T-helper 2 cell treated with Interferon-gamma antibody and Interleukin-4, amounts not matched to agents 5 μg/mL and 100 μg/mL, for 36 hours (primary cell): ENCODE results near the gene MIGA1.
"Not testable (repeated sequence)": the region's sequence is repeated elsewhere in the genome, so short reads cannot be mapped to it uniquely, and the experiment has no call there.

Experiments used
- DNase-seq: peaks from one replicate; pipeline ENCODE4 v3.0.0; 2021; ENCODE audit warnings: low spot score
- H3K27ac Mint-ChIP-seq: one replicate; pipeline ENCODE4 v1.8.0; 2021; ENCODE audit warnings: mild to moderate bottlenecking, mixed read lengths
- H3K27me3 Mint-ChIP-seq: one replicate; pipeline ENCODE4 v1.8.0; 2021; ENCODE audit warnings: low read depth, mixed read lengths
- H3K36me3 Mint-ChIP-seq: one replicate; pipeline ENCODE4 v1.8.0; 2021; ENCODE audit warnings: low read depth, mixed read lengths
- H3K4me1 Mint-ChIP-seq: one replicate; pipeline ENCODE4 v1.8.0; 2021; ENCODE audit warnings: low read depth, mixed read lengths
- H3K4me3 Mint-ChIP-seq: one replicate; pipeline ENCODE4 v1.8.0; 2022; ENCODE audit warnings: mild to moderate bottlenecking, moderate library complexity, mixed read lengths
- H3K9me3 Mint-ChIP-seq: one replicate; pipeline ENCODE4 v1.8.0; 2021; ENCODE audit warnings: mixed read lengths

Gene MIGA1

GRCh38 chr1:77779529-77780281, at the start of gene MIGA1:
Gene MIGA1, plus strand, starts transcription at chr1:77779649. Its CDS starts 3,604 bp downstream, at chr1:77783253.
- Mint-ChIP-seq H3K4me1 (peaks cover 30% of the 10 kb centered on the region), H3K27ac (peak within 1 kb of the TSS; percentile 87), H3K9me3 (peaks cover 4% of the 10 kb centered on the region), H3K27me3 (peaks cover 3% of the 10 kb centered on the region), H3K4me3 (peak within 1 kb of the TSS; percentile 98), H3K36me3 (peaks cover 19% of the 10 kb centered on the region)
- DNase-seq, result peak; percentile 79

GRCh38 chr1:77732090-77732489, 47.4 kb upstream of the MIGA1 start:
- Mint-ChIP-seq H3K4me1 (no peaks in the 10 kb centered on the region), H3K9me3 (no peaks in the 10 kb centered on the region), H3K27ac (peak overlapping the region; percentile 12), H3K4me3 (no peak overlapping the region), H3K36me3 (peaks cover 32% of the 10 kb centered on the region), H3K27me3 (no peaks in the 10 kb centered on the region)
- no peak for DNase-seq

- DNase-seq, result no peak
- peaks cover 1% of the 10 kb centered on the region for H3K4me1 Mint-ChIP-seq
- H3K9me3 Mint-ChIP-seq, result no peaks in the 10 kb centered on the region
- H3K36me3 Mint-ChIP-seq, result peaks cover 31% of the 10 kb centered on the region
- no peaks in the 10 kb centered on the region for H3K27me3 Mint-ChIP-seq
- no peak overlapping the region for H3K27ac Mint-ChIP-seq
- H3K4me3 Mint-ChIP-seq, result no peak overlapping the region
These were observed 40.2 kb upstream of the MIGA1 start for GRCh38 chr1:77739235-77739634.

GRCh38 chr1:77741316-77741715, 38.1 kb upstream of the MIGA1 start:
- Mint-ChIP-seq H3K36me3 (peaks cover 31% of the 10 kb centered on the region), H3K4me3 (no peak overlapping the region), H3K27me3 (no peaks in the 10 kb centered on the region), H3K4me1 (peaks cover 9% of the 10 kb centered on the region), H3K9me3 (no peaks in the 10 kb centered on the region), H3K27ac (no peak overlapping the region)
- DNase-seq, result no peak

- H3K9me3 Mint-ChIP-seq, result no peaks in the 10 kb centered on the region
- H3K4me3 Mint-ChIP-seq, result no peak overlapping the region
- no peak overlapping the region for H3K27ac Mint-ChIP-seq
- DNase-seq, result no peak
- H3K27me3 Mint-ChIP-seq, result no peaks in the 10 kb centered on the region
- peaks cover 28% of the 10 kb centered on the region for H3K36me3 Mint-ChIP-seq
- H3K4me1 Mint-ChIP-seq, result peaks cover 9% of the 10 kb centered on the region
These were observed 37.4 kb upstream of the MIGA1 start for GRCh38 chr1:77742011-77742555.

GRCh38 chr1:77744576-77744975, 34.9 kb upstream of the MIGA1 start:
- Mint-ChIP-seq H3K27me3 (no peaks in the 10 kb centered on the region), H3K27ac (no peak overlapping the region), H3K4me1 (peaks cover 9% of the 10 kb centered on the region)

GRCh38 chr1:77749489-77749888, 30.0 kb upstream of the MIGA1 start:
- H3K4me3 Mint-ChIP-seq, H3K9me3 Mint-ChIP-seq, H3K27me3 Mint-ChIP-seq, H3K27ac Mint-ChIP-seq, H3K36me3 Mint-ChIP-seq, DNase-seq: not testable (repeated sequence)
- H3K4me1 Mint-ChIP-seq, result peaks cover 11% of the 10 kb centered on the region

More at GRCh38 chr1:77744576-77744975, 34.9 kb upstream of the MIGA1 start:
- DNase-seq, result no peak
- Mint-ChIP-seq H3K4me3 (no peak overlapping the region), H3K9me3 (no peaks in the 10 kb centered on the region), H3K36me3 (peaks cover 18% of the 10 kb centered on the region)

- Mint-ChIP-seq H3K36me3 (peaks cover 2% of the 10 kb centered on the region), H3K27ac (no peak overlapping the region), H3K9me3 (no peaks in the 10 kb centered on the region), H3K27me3 (no peaks in the 10 kb centered on the region), H3K4me1 (peaks cover 27% of the 10 kb centered on the region), H3K4me3 (no peak overlapping the region)
- no peak for DNase-seq
These were observed 23.2 kb upstream of the MIGA1 start for GRCh38 chr1:77756052-77756754.

GRCh38 chr1:77757066-77757584, 22.3 kb upstream of the MIGA1 start:
- no peaks in the 10 kb centered on the region for H3K27me3 Mint-ChIP-seq
- DNase-seq, result no peak
- H3K36me3 Mint-ChIP-seq, result peaks cover 2% of the 10 kb centered on the region
- H3K9me3 Mint-ChIP-seq, result no peaks in the 10 kb centered on the region
- H3K27ac Mint-ChIP-seq, result no peak overlapping the region
- peak overlapping the region; percentile 61 for H3K4me3 Mint-ChIP-seq
- H3K4me1 Mint-ChIP-seq, result peaks cover 28% of the 10 kb centered on the region

GRCh38 chr1:77757603-77758002, 21.8 kb upstream of the MIGA1 start:
- Mint-ChIP-seq H3K27me3 (no peaks in the 10 kb centered on the region), H3K4me3 (peak overlapping the region; percentile 61), H3K9me3 (no peaks in the 10 kb centered on the region), H3K36me3 (peaks cover 2% of the 10 kb centered on the region), H3K4me1 (peaks cover 28% of the 10 kb centered on the region), H3K27ac (no peak overlapping the region)
- DNase-seq, result no peak

- peak within 1 kb of the TSS; percentile 95 for H3K27ac Mint-ChIP-seq
- H3K4me1 Mint-ChIP-seq, result peaks cover 28% of the 10 kb centered on the region
- peak; percentile 89 for DNase-seq
- H3K36me3 Mint-ChIP-seq, result peaks cover 2% of the 10 kb centered on the region
- H3K4me3 Mint-ChIP-seq, result peak within 1 kb of the TSS; percentile 91
- no peaks in the 10 kb centered on the region for H3K9me3 Mint-ChIP-seq
- peaks cover 5% of the 10 kb centered on the region for H3K27me3 Mint-ChIP-seq
These were observed 20.1 kb upstream of the MIGA1 start, which contains the start of gene USP33 for GRCh38 chr1:77759071-77760028. Gene USP33, minus strand, starts transcription at chr1:77759852. Its CDS starts 18,155 bp downstream, at chr1:77741697.

GRCh38 chr1:77762072-77762476, 17.4 kb upstream of the MIGA1 start:
- Mint-ChIP-seq H3K27me3 (peaks cover 5% of the 10 kb centered on the region), H3K36me3 (peaks cover 2% of the 10 kb centered on the region), H3K9me3 (no peaks in the 10 kb centered on the region), H3K27ac (no peak overlapping the region), H3K4me1 (peaks cover 16% of the 10 kb centered on the region), H3K4me3 (no peak overlapping the region)
- DNase-seq, result no peak

- DNase-seq, result no peak
- Mint-ChIP-seq H3K4me3 (no peak overlapping the region), H3K27me3 (peaks cover 5% of the 10 kb centered on the region), H3K9me3 (no peaks in the 10 kb centered on the region), H3K27ac (no peak overlapping the region), H3K4me1 (no peaks in the 10 kb centered on the region), H3K36me3 (no peaks in the 10 kb centered on the region)
These were observed 11.4 kb upstream of the MIGA1 start for GRCh38 chr1:77768006-77768405.
